Measurements from ENCODE around the gene ROR1.

Gene ROR1

DNA sequence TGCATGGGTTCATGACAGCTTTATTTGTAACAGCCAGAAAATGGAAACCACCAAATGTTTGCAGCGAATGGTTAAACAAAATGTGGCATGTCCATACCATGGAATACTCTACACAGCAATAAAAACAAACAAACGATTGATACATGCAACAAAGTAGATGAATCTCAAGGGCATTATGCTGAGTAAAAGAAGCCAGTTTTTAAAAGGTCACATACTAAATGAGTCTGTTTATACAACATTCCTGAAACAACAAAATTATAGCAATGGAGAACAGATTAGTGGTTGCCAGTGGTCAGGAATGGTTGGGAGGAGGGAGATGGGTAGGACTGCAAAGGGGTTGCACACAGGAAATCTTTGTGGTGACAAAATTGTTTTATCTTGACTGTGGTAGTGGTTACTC, 227.2 kb downstream of the ROR1 start:
- Histone ChIP-seq H3K9me3 (ENCODE audit: control insufficient read depth, insufficient read depth, low read length) (no peaks in the 10 kb centered on the region), H3K9ac (ENCODE audit: low read depth, low read length) (no peak overlapping the region), H3K27me3 (ENCODE audit: control insufficient read depth, insufficient read depth, low read length) (no peaks in the 10 kb centered on the region), H3K36me3 (ENCODE audit: control insufficient read depth, insufficient read depth, low read length) (no peaks in the 10 kb centered on the region), H3K4me3 (ENCODE audit: low read depth, low read length) (no peak overlapping the region), H3K4me1 (ENCODE audit: control insufficient read depth, insufficient read depth, low read length) (no peaks in the 10 kb centered on the region)

DNA sequence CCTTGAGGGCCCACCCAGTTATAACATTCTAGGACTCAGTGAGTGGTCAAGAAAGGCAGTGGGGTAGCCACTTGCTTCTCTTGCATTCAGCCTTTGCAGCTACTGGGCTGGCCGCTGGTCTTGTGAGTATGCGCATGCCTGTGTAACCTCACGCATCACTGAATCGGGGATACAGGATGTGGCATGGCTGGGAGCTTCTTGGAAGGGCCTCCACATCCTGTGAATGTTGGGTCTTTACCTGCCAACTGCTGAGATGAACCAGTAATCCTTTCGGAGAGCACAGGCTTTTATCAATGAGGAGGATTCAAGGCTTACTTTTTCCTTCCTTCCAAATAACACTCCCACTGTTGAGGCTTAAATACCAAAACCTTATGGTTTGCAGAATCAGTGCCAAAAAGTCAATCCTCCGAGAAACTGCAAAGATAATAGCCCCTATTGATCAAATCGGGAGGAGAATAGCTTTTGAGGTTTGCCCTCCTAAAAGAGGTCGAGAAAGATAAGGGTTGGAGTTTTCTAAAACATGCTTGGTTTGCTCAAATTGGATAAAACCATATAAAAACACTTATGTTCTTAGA, 230.7 kb downstream of the ROR1 start:
- Histone ChIP-seq H3K9me3 (ENCODE audit: control insufficient read depth, insufficient read depth, low read length) (no peaks in the 10 kb centered on the region), H3K4me3 (ENCODE audit: low read depth, low read length) (no peak overlapping the region), H3K27me3 (ENCODE audit: control insufficient read depth, insufficient read depth, low read length) (no peaks in the 10 kb centered on the region), H3K36me3 (ENCODE audit: control insufficient read depth, insufficient read depth, low read length) (no peaks in the 10 kb centered on the region), H3K9ac (ENCODE audit: low read depth, low read length) (no peak overlapping the region), H3K4me1 (ENCODE audit: control insufficient read depth, insufficient read depth, low read length) (no peaks in the 10 kb centered on the region)

DNA sequence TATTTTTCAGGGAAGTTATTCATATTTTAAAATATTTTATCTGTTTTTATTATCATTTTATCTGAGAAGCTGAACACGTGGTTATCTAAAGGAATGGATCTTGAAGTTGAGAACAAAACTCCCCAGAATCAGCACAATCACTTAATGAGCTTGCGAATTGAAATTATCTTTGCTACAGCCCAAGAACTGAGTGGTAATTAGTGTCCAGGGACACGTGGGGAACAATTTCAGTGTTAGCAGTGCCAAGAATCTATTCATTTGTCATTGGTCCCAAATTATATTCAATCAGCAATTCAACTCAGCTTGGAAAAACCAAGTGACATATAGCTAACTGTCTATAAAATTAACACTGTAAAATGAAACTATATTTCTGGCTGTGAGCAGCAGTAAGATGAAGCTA, 232.0 kb downstream of the ROR1 start:
- H3K9ac ChIP-seq (ENCODE audit: low read depth, low read length): no peak overlapping the region
- H3K4me1 ChIP-seq (ENCODE audit: control insufficient read depth, insufficient read depth, low read length): no peaks in the 10 kb centered on the region
- no peaks in the 10 kb centered on the region for H3K27me3 ChIP-seq (ENCODE audit: control insufficient read depth, insufficient read depth, low read length)
- no peaks in the 10 kb centered on the region for H3K36me3 ChIP-seq (ENCODE audit: control insufficient read depth, insufficient read depth, low read length)
- H3K4me3 ChIP-seq (ENCODE audit: low read depth, low read length): no peak overlapping the region
- H3K9me3 ChIP-seq (ENCODE audit: control insufficient read depth, insufficient read depth, low read length): no peaks in the 10 kb centered on the region

DNA sequence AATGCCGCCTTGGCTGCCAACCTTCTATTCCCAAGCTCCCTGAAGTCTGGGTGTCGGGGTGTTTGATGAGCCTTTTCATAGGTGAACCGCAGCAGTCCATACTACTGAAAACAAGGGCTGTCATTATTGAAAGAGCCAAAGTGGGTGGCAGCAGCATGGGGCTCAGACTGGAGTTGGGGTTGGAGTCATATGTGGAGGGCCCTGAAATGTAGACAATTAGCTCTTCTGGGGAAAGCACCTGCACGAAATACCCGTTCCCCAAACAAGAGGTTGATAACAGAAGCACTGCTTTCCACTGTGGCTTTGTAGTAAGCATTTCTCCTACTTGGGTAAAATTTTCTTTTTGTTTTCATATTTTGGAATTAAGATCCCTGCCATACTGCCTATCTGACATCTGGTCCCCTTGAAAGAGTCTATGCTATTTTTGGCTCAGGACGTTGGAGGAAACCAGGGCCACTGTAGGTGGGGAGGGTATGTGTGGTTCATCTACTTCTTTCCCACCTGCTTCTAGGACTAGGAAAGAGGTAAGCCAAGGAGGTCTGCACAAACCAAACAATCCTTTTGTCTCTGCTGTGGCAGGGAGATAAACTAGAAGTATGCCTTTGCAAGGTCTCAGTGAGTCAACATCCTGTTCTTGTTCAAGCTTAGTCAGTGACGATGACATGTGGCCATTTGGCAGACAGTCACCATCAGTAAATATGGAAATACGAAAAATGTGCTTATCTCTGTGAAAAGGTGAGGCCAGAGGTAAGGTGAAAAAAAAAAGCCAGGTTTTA, 232.6 kb downstream of the ROR1 start:
- Histone ChIP-seq H3K9ac (ENCODE audit: low read depth, low read length) (no peak overlapping the region), H3K4me3 (ENCODE audit: low read depth, low read length) (no peak overlapping the region), H3K27me3 (ENCODE audit: control insufficient read depth, insufficient read depth, low read length) (no peaks in the 10 kb centered on the region), H3K9me3 (ENCODE audit: control insufficient read depth, insufficient read depth, low read length) (no peaks in the 10 kb centered on the region), H3K4me1 (ENCODE audit: control insufficient read depth, insufficient read depth, low read length) (no peaks in the 10 kb centered on the region), H3K36me3 (ENCODE audit: control insufficient read depth, insufficient read depth, low read length) (no peaks in the 10 kb centered on the region)

DNA sequence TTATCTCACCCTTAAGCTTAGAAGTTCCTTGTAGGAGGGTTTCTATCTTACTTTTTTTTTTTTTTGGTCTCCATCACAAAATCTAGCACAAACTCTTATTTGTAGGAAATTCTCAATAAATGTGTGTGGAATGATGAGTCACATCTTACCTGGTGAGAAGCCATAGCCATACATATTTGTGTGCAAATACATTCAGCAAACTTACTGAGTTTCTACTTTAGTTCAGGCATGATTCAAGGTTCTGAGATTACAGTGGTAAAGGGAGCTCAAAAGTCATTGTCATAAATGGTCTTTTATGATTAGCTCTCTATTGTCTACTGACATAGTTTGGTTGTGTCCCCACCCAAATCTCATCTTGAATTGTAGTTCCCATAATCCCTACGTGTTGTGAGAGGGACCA, 236.5 kb downstream of the ROR1 start:
- Histone ChIP-seq H3K36me3 (ENCODE audit: control insufficient read depth, insufficient read depth, low read length) (no peaks in the 10 kb centered on the region), H3K4me3 (ENCODE audit: low read depth, low read length) (no peak overlapping the region), H3K9me3 (ENCODE audit: control insufficient read depth, insufficient read depth, low read length) (no peaks in the 10 kb centered on the region), H3K9ac (ENCODE audit: low read depth, low read length) (no peak overlapping the region), H3K4me1 (ENCODE audit: control insufficient read depth, insufficient read depth, low read length) (no peaks in the 10 kb centered on the region), H3K27me3 (ENCODE audit: control insufficient read depth, insufficient read depth, low read length) (no peaks in the 10 kb centered on the region)

DNA sequence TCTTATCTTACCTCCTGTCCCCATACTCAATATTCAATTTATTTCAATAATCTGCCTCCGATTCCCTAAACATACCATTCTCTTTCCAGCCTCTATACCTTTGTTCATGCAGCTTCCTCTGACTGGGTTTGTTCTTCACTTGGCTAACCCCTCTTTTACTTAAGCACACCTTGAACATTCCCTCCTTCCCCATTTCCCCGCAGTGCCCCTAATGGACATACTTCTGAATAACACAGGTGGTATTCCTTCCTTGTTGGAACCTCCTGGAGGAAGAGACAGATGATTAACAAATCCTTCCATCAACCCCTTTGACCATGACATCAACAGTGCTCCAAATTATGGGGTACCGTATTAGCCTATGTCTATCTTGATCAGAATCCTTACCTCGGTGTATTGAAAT, 239.6 kb downstream of the ROR1 start:
- Histone ChIP-seq H3K9me3 (ENCODE audit: control insufficient read depth, insufficient read depth, low read length) (no peaks in the 10 kb centered on the region), H3K36me3 (ENCODE audit: control insufficient read depth, insufficient read depth, low read length) (no peaks in the 10 kb centered on the region), H3K4me1 (ENCODE audit: control insufficient read depth, insufficient read depth, low read length) (peaks cover 6% of the 10 kb centered on the region), H3K27me3 (ENCODE audit: control insufficient read depth, insufficient read depth, low read length) (no peaks in the 10 kb centered on the region), H3K4me3 (ENCODE audit: low read depth, low read length) (no peak overlapping the region), H3K9ac (ENCODE audit: low read depth, low read length) (no peak overlapping the region)

DNA sequence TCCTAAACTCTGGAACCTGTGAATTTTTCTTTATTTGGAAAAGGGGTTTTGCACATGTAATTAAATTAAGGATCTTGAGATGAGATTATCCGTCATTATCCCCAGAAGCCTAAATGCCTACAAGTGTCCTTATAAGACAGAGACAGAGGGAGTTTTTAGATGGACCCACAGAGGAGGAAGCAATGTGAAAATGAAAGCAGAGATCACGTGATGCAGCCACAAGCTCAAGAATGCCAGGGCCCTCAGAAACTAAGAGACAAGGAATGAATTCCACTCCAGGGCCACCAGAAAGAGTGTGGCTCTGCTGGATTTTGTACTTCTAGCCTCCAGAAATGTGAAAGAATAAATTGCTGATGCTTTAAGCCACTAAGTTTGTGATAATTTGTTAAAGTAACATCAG, 246.0 kb downstream of the ROR1 start:
- Histone ChIP-seq H3K27me3 (ENCODE audit: control insufficient read depth, insufficient read depth, low read length) (no peaks in the 10 kb centered on the region), H3K9me3 (ENCODE audit: control insufficient read depth, insufficient read depth, low read length) (no peaks in the 10 kb centered on the region), H3K36me3 (ENCODE audit: control insufficient read depth, insufficient read depth, low read length) (no peaks in the 10 kb centered on the region), H3K9ac (ENCODE audit: low read depth, low read length) (no peak overlapping the region), H3K4me1 (ENCODE audit: control insufficient read depth, insufficient read depth, low read length) (peaks cover 10% of the 10 kb centered on the region), H3K4me3 (ENCODE audit: low read depth, low read length) (no peak overlapping the region)

DNA sequence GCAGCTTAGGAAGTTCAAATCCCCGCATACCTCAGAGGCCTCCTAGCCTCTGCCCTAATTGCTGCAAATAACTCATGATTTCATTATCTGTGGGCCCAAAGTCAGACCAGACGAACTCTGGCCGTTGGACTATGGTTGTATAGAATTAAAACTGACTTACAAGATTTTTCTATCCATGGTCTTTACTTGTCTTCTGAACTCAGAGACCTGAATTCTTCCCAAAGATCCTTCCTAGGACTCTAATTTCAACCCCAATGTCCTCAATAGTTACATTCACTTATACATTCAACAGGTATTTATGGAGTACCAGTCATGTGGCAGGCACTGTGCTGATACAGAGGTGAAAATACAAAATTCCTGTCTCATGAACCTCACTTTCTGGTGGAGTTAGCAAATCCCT, 247.2 kb downstream of the ROR1 start:
- no peak overlapping the region for H3K9ac ChIP-seq (ENCODE audit: low read depth, low read length)
- peaks cover 10% of the 10 kb centered on the region for H3K4me1 ChIP-seq (ENCODE audit: control insufficient read depth, insufficient read depth, low read length)
- no peaks in the 10 kb centered on the region for H3K9me3 ChIP-seq (ENCODE audit: control insufficient read depth, insufficient read depth, low read length)
- no peak overlapping the region for H3K4me3 ChIP-seq (ENCODE audit: low read depth, low read length)
- no peaks in the 10 kb centered on the region for H3K36me3 ChIP-seq (ENCODE audit: control insufficient read depth, insufficient read depth, low read length)
- no peaks in the 10 kb centered on the region for H3K27me3 ChIP-seq (ENCODE audit: control insufficient read depth, insufficient read depth, low read length)

DNA sequence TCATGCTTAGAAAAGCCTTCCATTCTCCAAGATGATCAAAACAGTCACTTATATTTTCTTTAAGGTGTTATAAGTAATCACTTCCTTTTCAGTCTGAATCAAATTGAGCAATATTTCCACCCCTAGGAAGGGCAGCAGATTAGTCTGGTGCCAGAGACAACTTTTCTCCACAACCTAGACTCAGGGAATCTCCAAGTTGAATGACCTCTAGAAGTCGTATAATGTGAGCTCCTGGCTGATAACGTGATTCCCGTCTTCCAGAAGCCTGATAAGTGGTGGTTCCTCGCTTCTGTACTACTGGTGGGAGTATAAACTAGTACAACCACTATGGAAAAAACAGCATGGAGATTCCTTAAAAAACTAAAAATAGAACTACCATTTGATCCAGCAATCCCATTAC, 251.2 kb downstream of the ROR1 start:
- Histone ChIP-seq H3K27me3 (ENCODE audit: control insufficient read depth, insufficient read depth, low read length) (no peaks in the 10 kb centered on the region), H3K9ac (ENCODE audit: low read depth, low read length) (no peak overlapping the region), H3K36me3 (ENCODE audit: control insufficient read depth, insufficient read depth, low read length) (no peaks in the 10 kb centered on the region), H3K9me3 (ENCODE audit: control insufficient read depth, insufficient read depth, low read length) (no peaks in the 10 kb centered on the region), H3K4me3 (ENCODE audit: low read depth, low read length) (no peak overlapping the region), H3K4me1 (ENCODE audit: control insufficient read depth, insufficient read depth, low read length) (no peaks in the 10 kb centered on the region)

DNA sequence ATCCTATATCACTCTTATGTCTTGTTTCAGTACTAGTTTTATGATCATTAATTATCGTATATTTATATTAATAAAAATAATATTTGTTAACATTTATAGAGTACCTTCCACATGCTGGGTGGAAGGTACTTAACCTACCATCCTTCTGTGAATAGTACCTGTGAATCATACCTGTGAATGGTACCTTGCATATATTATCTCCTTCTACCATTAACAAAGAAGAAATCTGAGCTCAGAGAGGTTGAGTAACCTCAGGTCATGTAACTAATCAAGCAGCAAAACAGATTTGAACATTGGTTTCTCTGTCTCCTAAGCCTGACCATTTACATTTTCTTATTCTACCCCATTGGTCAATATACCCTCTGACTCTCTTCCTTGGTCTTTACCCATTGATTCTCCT, 255.2 kb downstream of the ROR1 start:
- peaks cover 2% of the 10 kb centered on the region for H3K36me3 ChIP-seq (ENCODE audit: control insufficient read depth, insufficient read depth, low read length)
- no peaks in the 10 kb centered on the region for H3K27me3 ChIP-seq (ENCODE audit: control insufficient read depth, insufficient read depth, low read length)
- no peaks in the 10 kb centered on the region for H3K4me1 ChIP-seq (ENCODE audit: control insufficient read depth, insufficient read depth, low read length)
- no peaks in the 10 kb centered on the region for H3K9me3 ChIP-seq (ENCODE audit: control insufficient read depth, insufficient read depth, low read length)
- H3K9ac ChIP-seq (ENCODE audit: low read depth, low read length): no peak overlapping the region
- no peak overlapping the region for H3K4me3 ChIP-seq (ENCODE audit: low read depth, low read length)

DNA sequence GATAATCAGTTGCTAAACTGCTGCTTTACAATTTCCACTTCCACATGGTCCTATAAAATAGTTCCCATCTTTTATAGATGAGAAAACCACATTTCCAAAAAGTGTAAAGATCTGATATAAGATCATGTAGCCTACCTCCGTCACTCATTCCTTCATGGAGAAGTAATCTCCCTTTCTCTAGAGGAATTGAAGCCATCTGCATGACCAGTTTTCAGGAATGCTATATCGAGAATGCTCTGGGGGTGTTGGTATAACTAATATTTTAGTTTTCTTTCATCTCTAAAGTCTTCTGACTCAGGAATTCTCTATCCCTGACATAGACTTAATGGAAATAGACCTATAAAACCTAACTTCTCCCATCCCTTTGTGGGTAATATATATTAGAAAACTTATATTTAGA, 256.6 kb downstream of the ROR1 start:
- H3K9ac ChIP-seq (ENCODE audit: low read depth, low read length): no peak overlapping the region
- no peak overlapping the region for H3K4me3 ChIP-seq (ENCODE audit: low read depth, low read length)
- no peaks in the 10 kb centered on the region for H3K9me3 ChIP-seq (ENCODE audit: control insufficient read depth, insufficient read depth, low read length)
- H3K4me1 ChIP-seq (ENCODE audit: control insufficient read depth, insufficient read depth, low read length): no peaks in the 10 kb centered on the region
- H3K27me3 ChIP-seq (ENCODE audit: control insufficient read depth, insufficient read depth, low read length): no peaks in the 10 kb centered on the region
- H3K36me3 ChIP-seq (ENCODE audit: control insufficient read depth, insufficient read depth, low read length): peaks cover 2% of the 10 kb centered on the region

DNA sequence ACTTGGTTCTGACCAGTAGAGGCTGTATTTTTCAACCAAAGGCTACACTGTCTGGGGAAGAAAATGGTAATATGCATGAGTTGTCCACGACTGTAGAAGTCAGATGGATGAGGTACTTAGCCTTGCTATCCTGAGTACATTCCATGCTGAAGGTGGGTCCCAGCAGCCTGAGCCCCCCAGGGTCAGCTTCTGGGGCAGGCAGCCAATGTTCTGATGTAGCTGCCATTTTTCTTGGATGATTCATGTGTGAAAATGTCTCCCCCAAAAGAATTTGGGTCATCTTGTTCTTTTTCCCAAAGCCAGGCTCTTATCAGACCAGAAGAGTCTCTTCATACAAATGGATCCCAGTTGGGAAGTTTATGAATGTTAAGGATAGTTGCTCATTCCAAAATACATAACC, 257.4 kb downstream of the ROR1 start:
- Histone ChIP-seq H3K4me3 (ENCODE audit: low read depth, low read length) (no peak overlapping the region), H3K36me3 (ENCODE audit: control insufficient read depth, insufficient read depth, low read length) (peaks cover 2% of the 10 kb centered on the region), H3K27me3 (ENCODE audit: control insufficient read depth, insufficient read depth, low read length) (no peaks in the 10 kb centered on the region), H3K9me3 (ENCODE audit: control insufficient read depth, insufficient read depth, low read length) (no peaks in the 10 kb centered on the region), H3K4me1 (ENCODE audit: control insufficient read depth, insufficient read depth, low read length) (no peaks in the 10 kb centered on the region), H3K9ac (ENCODE audit: low read depth, low read length) (no peak overlapping the region)
